Posterior cingulate gyrus (tissue), 11 donors: ENCODE data around the gene HNRNPH2.

Experiments
- DNase-seq, 10 donors: peaks; one replicate each; pipeline versions ENCODE4 v3.0.0 to v3.0.0-alpha.2; 2020 to 2021; ENCODE audit warnings: mixed read lengths in 3 of 10
- intact Hi-C: fragments of 100-400 bp; cut with DNase I; formaldehyde crosslinking; loops from one replicate; pipeline ENCODE4 v1.15.1; 2023

Gene HNRNPH2

GRCh38 chrX:101407748-101408531 lies at the start of gene HNRNPH2, which contains the start of gene GLA:
TSS of gene HNRNPH2 (plus strand) at chrX:101408222. CDS start at chrX:101411989, 3,767 bp downstream.
TSS of gene GLA (minus strand) at chrX:101407925. CDS start at chrX:101407903, 22 bp downstream.
- DNase-seq, result peak; percentile 76 to 98 (median 88)
- intact Hi-C loops, result no loop called here

- intact Hi-C loops, result no loop called here
- DNase-seq, result no peak
Measured at GRCh38 chrX:101359966-101360365, 48.1 kb upstream of the HNRNPH2 start.

- no peak for DNase-seq
- intact Hi-C loops, result no loop called here
Measured at GRCh38 chrX:101360390-101360789, 47.6 kb upstream of the HNRNPH2 start.

- intact Hi-C loops, result no loop called here
- DNase-seq, result no peak
Measured at GRCh38 chrX:101362116-101362515, 45.9 kb upstream of the HNRNPH2 start.

- DNase-seq, result no peak
Measured at GRCh38 chrX:101362757-101363156, 45.3 kb upstream of the HNRNPH2 start.

DNA sequence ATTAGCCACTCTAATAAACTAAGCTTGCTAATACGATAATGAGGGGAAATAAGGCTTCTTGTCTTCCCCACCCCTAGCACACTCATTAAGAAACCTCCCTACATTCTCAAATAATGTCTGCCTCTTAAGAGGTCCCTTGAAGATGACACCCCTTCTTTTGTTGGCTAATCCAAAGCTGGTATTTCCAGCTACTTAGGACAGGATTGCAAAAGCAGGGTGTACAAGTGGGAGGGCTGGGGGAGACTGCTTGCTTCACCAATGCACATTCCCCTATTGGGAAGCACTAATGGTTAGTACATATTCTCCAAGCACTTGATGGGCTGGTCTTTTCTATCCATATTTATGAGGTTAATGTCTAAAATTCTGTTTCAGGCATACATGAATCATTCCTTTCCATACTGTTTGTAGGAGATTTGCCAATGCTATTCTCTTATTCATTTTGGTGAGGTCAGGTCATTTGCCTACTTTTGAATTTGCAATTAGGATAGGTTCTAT lies 42.7 kb upstream of the HNRNPH2 start:
- intact Hi-C loops, result no loop called here
- no peak for DNase-seq

More at GRCh38 chrX:101362757-101363156, 45.3 kb upstream of the HNRNPH2 start:
- intact Hi-C loops, result no loop called here

- no peak for DNase-seq
- intact Hi-C loops, result no loop called here
Measured at GRCh38 chrX:101368800-101369199, 39.2 kb upstream of the HNRNPH2 start.

DNA sequence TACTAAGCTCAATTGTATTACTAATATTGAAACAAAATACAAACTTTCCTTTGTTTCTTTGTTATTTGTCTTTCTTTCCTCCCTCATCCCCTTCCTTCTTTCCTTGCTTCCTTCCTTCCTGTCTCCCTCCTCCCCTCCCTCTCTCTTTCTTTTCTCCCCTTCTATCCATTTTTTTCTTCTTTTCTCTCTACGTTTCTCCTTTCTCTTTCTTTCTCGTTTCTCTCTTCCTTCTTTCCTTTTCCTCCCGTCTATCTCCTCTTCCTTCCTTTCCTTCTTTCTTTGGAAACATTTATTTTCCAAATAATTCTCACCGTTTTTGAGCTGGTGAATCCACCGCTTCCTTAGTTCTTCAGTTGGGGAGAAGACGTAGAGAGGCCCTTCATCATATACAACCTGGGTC lies 38.3 kb upstream of the HNRNPH2 start:
- intact Hi-C loops, result no loop called here
- DNase-seq, result no peak

DNA sequence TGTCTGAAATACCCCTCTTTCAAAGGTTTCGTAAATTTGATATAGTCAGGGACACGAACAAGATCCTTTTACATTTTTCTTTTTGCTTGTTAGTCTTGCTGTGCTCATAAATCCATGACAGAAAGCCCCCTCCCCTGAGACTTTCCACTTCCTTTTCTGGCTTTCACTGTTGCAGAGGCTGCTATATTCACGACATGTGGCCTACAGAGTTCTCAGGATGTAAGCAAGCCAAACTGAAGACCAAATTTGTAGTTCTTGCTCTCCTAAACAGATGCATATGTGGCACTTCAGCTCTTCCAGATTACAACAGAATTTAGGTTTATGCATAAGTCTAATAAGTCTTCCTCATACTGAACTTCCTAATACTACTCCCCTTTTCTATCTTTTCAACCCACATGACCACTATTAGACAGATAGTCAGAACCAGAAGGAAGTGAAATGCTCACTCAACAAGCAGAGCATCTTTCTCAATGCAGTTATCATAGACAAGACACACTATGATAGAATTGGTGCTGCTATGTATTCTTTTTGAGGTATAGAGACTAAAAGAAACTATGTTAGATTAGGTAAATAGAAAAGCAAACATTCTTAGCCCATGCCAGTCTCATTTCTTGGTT lies 37.0 kb upstream of the HNRNPH2 start:
- DNase-seq, result no peak
- intact Hi-C loops, result no loop called here

DNA sequence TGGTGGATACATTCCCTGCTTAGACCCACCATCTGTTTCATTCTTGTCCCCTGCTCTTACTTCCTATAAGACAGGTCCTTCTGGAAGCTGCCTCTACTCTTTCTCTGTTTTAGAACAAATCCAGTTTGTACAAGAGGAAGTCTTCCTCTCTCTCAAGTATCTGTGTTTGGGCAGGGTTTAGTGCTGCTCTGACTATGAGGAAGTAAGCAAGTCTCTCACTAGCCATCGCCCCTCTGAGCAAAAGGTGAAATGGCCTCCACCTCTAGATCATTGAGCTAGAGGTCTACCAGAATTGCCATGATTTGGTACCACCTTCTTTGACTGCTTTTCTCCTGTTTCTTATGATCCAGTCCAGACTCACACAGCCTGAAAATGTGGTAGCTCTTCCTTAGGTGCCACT lies 30.5 kb upstream of the HNRNPH2 start:
- intact Hi-C loops, result no loop called here
- DNase-seq, result no peak

GRCh38 chrX:101383679-101384205 lies 24.3 kb upstream of the HNRNPH2 start:
- intact Hi-C loops, result no loop called here
- no peak for DNase-seq

- DNase-seq, result no peak
- intact Hi-C loops, result no loop called here
Measured at GRCh38 chrX:101385026-101385684, 22.9 kb upstream of the HNRNPH2 start.

DNA sequence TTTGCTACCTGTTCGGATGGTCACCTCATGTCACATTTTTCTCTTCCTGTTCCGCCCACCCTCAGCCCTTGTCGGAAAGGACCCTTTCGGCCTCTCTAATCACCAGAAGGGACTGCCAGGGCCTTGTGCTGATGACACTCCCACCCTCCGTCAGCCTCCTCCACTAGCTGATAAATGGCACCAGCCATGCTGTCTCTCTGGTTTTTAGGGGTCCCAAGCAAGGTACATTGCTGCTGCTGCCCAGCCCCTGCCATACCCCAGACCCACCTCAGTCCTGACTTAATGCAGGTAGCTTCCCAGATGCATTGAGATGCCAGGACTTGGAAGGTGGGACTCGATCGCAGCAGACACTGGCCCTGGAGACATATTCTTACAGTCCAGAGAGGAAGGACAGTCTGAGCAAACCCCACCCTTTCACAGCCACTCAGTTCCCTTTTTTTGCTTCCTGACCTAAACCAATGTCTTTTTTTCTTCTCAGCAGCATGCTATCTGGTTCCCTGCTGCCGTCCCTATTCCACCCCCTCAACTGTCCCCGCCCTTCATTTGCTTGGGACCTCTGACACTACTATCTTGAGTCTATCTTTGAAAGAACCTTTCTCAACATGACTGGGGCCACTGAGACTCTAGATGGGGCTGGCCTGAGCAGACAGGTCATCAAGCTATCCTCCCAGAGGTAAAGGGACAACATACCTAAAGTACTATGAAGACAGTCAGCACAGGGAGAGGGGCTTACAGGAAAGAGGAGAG lies 22.1 kb upstream of the HNRNPH2 start, which contains the start of gene BTK:
Gene BTK, minus strand, starts transcription at position 397 of the 747 bp plus-strand sequence. CDS start 10,907 bp downstream, outside the sequence.
- no peak for DNase-seq
- intact Hi-C loops, result no loop called here

DNA sequence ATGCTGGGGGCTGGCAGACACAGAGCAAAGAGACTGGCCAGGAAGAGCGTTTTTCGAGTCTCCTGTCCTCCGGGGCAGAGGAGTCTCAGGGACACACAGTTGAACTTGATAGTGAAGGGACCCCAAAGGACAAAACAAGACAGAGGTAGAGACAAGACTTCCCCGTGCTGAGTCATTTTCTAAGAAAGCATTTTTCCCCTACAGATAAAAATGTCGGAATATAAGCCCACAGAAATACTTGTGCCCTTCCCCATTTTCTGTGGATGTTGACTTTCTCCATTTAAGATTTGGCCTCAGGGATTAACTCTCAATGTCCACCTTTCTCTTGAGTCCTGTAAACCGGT lies 21.5 kb upstream of the HNRNPH2 start:
- intact Hi-C loops, result no loop called here

GRCh38 chrX:101388604-101389003 lies 19.4 kb upstream of the HNRNPH2 start:
- intact Hi-C loops, result no loop called here
- DNase-seq, result no peak

More for the DNA sequence above, 21.5 kb upstream of the HNRNPH2 start:
- no peak for DNase-seq

DNA sequence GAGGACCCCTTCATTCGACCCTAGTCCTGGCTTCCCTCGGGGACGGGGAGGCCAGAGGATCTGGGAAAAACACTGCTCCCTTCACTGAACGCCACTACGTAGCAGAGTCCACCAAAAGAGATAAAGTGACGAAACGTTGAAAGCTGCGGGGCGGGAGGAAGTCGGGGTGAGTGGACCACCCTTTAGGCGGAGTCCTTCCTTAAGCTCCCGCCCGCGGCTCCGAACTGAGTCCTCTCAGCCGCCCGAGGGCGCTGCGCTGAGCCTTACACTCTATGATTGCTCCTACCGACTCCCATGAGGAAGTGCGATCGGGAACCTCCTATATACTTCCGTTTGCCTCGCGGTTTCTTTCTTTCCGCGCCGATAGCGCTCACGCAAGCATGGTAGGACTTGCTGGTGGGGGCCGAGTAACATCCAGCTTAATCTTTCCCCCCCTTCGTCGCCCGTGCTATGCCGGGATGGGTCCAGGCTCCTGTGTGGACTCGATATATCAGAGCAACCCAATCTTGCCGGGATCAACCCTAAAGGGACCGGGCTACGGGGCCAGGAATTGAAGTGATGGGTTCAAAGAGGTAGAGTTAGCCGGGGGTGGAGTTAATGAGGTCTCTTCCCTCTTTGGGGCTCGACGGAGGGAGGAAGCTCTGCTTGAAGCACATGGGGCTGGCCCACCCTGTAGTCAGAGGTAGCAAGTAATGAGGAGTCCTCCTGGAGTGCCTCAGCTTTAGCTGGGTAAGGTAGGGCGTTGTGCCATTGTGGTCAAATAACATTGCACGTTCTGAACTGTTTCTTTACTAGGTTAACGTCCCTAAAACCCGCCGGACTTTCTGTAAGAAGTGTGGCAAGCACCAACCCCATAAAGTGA lies 17.1 kb upstream of the HNRNPH2 start, which contains the start of gene RPL36A:
Gene RPL36A, plus strand, starts transcription at position 348 of the 862 bp plus-strand sequence. Its CDS starts 33 bp downstream, at position 381.
- peak; percentile 67 to 98 (median 82) for DNase-seq
- intact Hi-C loops, result no loop called here

- no peak for DNase-seq
- intact Hi-C loops, result no loop called here
Measured at GRCh38 chrX:101391831-101392230, 16.2 kb upstream of the HNRNPH2 start.

DNA sequence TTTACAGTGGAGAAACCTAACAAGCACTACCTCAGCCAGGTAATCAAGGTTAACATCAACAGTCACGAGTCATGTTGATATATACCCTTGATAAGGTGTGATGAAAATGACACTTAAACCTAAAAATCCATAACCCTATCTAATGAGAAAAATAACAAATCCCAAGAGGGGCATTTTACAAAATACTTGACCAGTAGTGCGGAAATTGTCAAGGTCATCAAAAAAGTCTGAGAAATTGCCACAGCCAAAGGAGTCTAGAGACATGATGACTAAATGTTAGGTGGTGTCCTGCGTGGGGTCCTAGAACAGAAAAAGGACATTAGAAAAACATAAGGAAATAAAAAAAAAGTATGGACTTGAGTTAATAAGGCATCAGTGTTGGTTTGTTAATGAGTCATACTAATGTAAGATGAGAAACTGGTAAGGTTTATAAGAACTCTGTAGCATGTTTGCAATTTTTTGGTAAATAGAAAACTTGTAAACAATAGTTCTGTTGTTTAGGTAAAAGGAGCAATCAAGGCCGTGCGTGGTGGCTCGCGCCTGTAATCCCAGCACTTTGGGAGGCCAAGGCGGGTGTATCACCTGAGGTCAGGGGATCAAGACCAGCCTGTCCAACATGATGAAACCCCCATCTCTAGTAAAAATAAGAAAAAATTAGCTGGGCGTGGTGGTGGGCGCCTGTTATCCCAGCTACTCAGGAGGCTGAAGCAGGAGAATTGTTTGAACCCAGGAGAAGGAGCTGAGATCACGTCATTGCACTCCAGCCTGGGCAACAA lies 14.3 kb upstream of the HNRNPH2 start:
- DNase-seq, result no peak
- intact Hi-C loops, result no loop called here
